Endothelial cell of umbilical vein (primary cell): Measurements from ENCODE around the gene SPRN. TPM values are rescaled to one million over a fixed set of nuclear protein-coding genes. Genes with fewer than 3 reads are reported as not detected.

Source experiments
- BruUV-seq: library from RNA; stranded (reverse); fragments of 400-500 nt; replicated peaks from 2 replicates; lab custom pipeline; 2021; lab: Mats Ljungman, UMichigan
- CTCF ChIA-PET: fragments of 300-600, 350-600 bp; sonication (Branson Sonifier 250); formaldehyde crosslinking; loops from one replicate; lab custom pipeline; 2021; ENCODE audit warnings: antibody characterized with exemption, inconsistent platforms; lab: Charles Lee
- POLR2A ChIA-PET: fragments of 300-600, 350-600 bp; sonication (Branson Sonifier 250); formaldehyde crosslinking; loops from one replicate; lab custom pipeline; 2021; ENCODE audit warnings: antibody characterized with exemption, inconsistent platforms; lab: Charles Lee
- DNase-seq: peaks from one replicate; pipeline ENCODE4 v3.0.0-alpha.2; 2011; ENCODE audit warnings: low read depth, low spot score
- FAIRE-seq: peaks from 2 replicates; lab custom pipeline; 2011; peaks lifted over from hg19 to GRCh38; lab: Jason Lieb, UNC
- H2AFZ ChIP-seq: 2 replicates; pipeline ENCODE4 v1.6.0; 2012; ENCODE audit warnings: low read depth, low read length, control low read depth, inconsistent platforms
- H3K27ac ChIP-seq: 2 replicates; pipeline ENCODE4 v1.5.1; 2011; ENCODE audit warnings: low read depth, mild to moderate bottlenecking, control low read depth, low read length, moderate library complexity; ENCODE audit not compliant: insufficient read depth
- H3K27me3 ChIP-seq, 2 experiments: 2 replicates each; pipeline versions ENCODE4 v1.6.0 to v1.6.1; 2011; ENCODE audit warnings: low read length in 2 of 2, mixed read lengths in 1 of 2; ENCODE audit not compliant: control insufficient read depth in 2 of 2, insufficient read depth in 2 of 2
- H3K36me3 ChIP-seq, 2 experiments: 2 replicates in 1 of 2; 3 replicates in 1 of 2; pipeline ENCODE4 v1.5.1; 2011; ENCODE audit warnings: low read length in 2 of 2, mild to moderate bottlenecking in 1 of 2, moderate library complexity in 1 of 2; ENCODE audit not compliant: control insufficient read depth in 2 of 2, insufficient read depth in 2 of 2; ENCODE audit errors: extremely low read depth in 1 of 2
- H3K4me1 ChIP-seq: 3 replicates; pipeline ENCODE4 v1.5.1; 2011; ENCODE audit warnings: mild to moderate bottlenecking, low read length; ENCODE audit not compliant: control insufficient read depth, insufficient read depth; ENCODE audit errors: extremely low read depth
- H3K4me2 ChIP-seq: 2 replicates; pipeline ENCODE4 v1.6.1; 2011; ENCODE audit warnings: low read length, control low read depth, mixed read lengths; ENCODE audit not compliant: insufficient read depth
- H3K4me3 ChIP-seq, 3 experiments: fragments of 200-600 bp in 1 of 3; sonication (generic), shearing (Covaris generic) in 1 of 3; replicated peaks in 1 of 3; 2 replicates each; pipeline ENCODE4 v1.5.1; 2011 to 2016; ENCODE audit warnings: control low read depth in 3 of 3, low read length in 3 of 3, mild to moderate bottlenecking in 2 of 3, inconsistent platforms in 1 of 3, low read depth in 1 of 3, moderate library complexity in 1 of 3; ENCODE audit not compliant: insufficient read depth in 1 of 3
- H3K79me2 ChIP-seq: 2 replicates; pipeline ENCODE4 v1.6.0; 2012; ENCODE audit warnings: low read length, inconsistent platforms; ENCODE audit not compliant: control insufficient read depth, insufficient read depth
- H3K9ac ChIP-seq: replicated peaks from 2 replicates; pipeline ENCODE3; 2011; ENCODE audit warnings: low read length, control low read depth; ENCODE audit not compliant: insufficient read depth; ENCODE audit errors: extremely low read depth
- H3K9me1 ChIP-seq: replicated peaks from 3 replicates; pipeline ENCODE4 v1.6.0; 2011; ENCODE audit warnings: mild to moderate bottlenecking, low read length; ENCODE audit not compliant: control insufficient read depth, insufficient read depth; ENCODE audit errors: extremely low read depth
- H3K9me3 ChIP-seq: replicated peaks from 2 replicates; pipeline ENCODE4 v1.5.1; 2012; ENCODE audit warnings: low read length, inconsistent platforms; ENCODE audit not compliant: control insufficient read depth, insufficient read depth
- H4K20me1 ChIP-seq: replicated peaks from 2 replicates; pipeline ENCODE3; 2011; ENCODE audit warnings: mild to moderate bottlenecking, low read length; ENCODE audit not compliant: control insufficient read depth, insufficient read depth; ENCODE audit errors: extremely low read depth
- EZH2 ChIP-seq: IDR thresholded peaks from 2 replicates; pipeline ENCODE4 v1.6.1; 2012; ENCODE audit warnings: borderline replicate concordance, low read depth, mild to moderate bottlenecking, moderate library complexity, low read length, inconsistent platforms; ENCODE audit not compliant: severe bottlenecking
- FOS ChIP-seq: IDR thresholded peaks from 2 replicates; pipeline ENCODE4 v1.6.1; 2011; ENCODE audit warnings: mild to moderate bottlenecking, low read length, moderate library complexity, borderline replicate concordance; ENCODE audit not compliant: insufficient read depth
- GATA2 ChIP-seq: IDR thresholded peaks from 2 replicates; pipeline ENCODE4 v1.7.0; 2011; ENCODE audit warnings: low read depth, mild to moderate bottlenecking, moderate library complexity, mixed read lengths, low read length; ENCODE audit not compliant: insufficient read length, insufficient read depth
- JUN ChIP-seq: IDR thresholded peaks from 2 replicates; pipeline ENCODE4 v1.6.1; 2011; ENCODE audit warnings: borderline replicate concordance, low read depth; ENCODE audit not compliant: insufficient read length, insufficient read depth
- MYC ChIP-seq: IDR thresholded peaks from one replicate; pipeline ENCODE4 v1.6.1; 2011; ENCODE audit warnings: mild to moderate bottlenecking, low read depth, low read length
- POLR2A ChIP-seq: IDR thresholded peaks from 2 replicates; pipeline ENCODE4 v1.6.1; 2012; ENCODE audit warnings: low read depth, mild to moderate bottlenecking, control low read depth, low read length
- POLR2AphosphoS5 ChIP-seq: IDR thresholded peaks from 2 replicates; pipeline ENCODE4 v1.6.1; 2012; ENCODE audit warnings: low read depth, mild to moderate bottlenecking, control low read depth, low read length, moderate library complexity; ENCODE audit not compliant: insufficient read depth
- dilution Hi-C: fragments of 300-500 bp; cut with MboI; formaldehyde crosslinking; loops from one replicate; pipeline ENCODE4 v1.15.0; 2019; ENCODE audit warnings: low sequenced_read_pairs; ENCODE audit not compliant: extremely low pct_ligation_motif_present
- intact Hi-C: fragments of 100-400 bp; cut with micrococcal nuclease; formaldehyde crosslinking; loops from one replicate; pipeline ENCODE4 v1.10.0; 2022
- microRNA-seq: library from miRNA; unstranded; fragments of <30 nt; microRNA quantifications from one replicate; pipeline ENCODE4 v1.2.0, GENCODE V29; 2021; ENCODE audit warnings: borderline number of aligned reads, borderline replicate concordance
- polyA plus RNA-seq, 4 experiments: library from polyadenylated mRNA; depleted of rRNA in 3 of 4; stranded (reverse) in 3 of 4; unstranded in 1 of 4; fragments of >200 nt; gene quantifications; 2 replicates each; pipeline versions ENCODE4 v1.2.1 to v1.2.3, GENCODE V29; 2011 to 2012; ENCODE audit warnings: missing spikeins in 1 of 4
- small RNA-seq: library from RNA; depleted of rRNA; stranded (forward); fragments of <200 nt; gene quantifications from one replicate; pipeline ENCODE3, GENCODE V24; 2012; ENCODE audit warnings: low replicate concordance, low read depth; ENCODE audit not compliant: insufficient read depth, insufficient read length
- total RNA-seq: library from RNA; stranded (reverse); gene quantifications from 2 replicates; pipeline ENCODE4 v1.2.3, GENCODE V29; 2021
- TF ChIP-seq, protein P1 (sequence below), 2 donors: IDR thresholded peaks; 1 replicate in 1 of 2; 2 replicates in 1 of 2; pipeline ENCODE4 v1.5.1; 2011; ENCODE audit warnings: low read length in 2 of 2, mild to moderate bottlenecking in 2 of 2, moderate library complexity in 2 of 2, control low read depth in 1 of 2, inconsistent platforms in 1 of 2, low read depth in 1 of 2; ENCODE audit not compliant: insufficient read depth in 1 of 2; ENCODE audit errors: extremely low read depth in 1 of 2
- TF ChIP-seq, protein P2 (sequence below): IDR thresholded peaks from 2 replicates; pipeline ENCODE4 v1.6.1; 2011; ENCODE audit not compliant: insufficient read depth, insufficient read length

The SPRN gene
- total and polyA plus RNA-seq, 2 donors (not counting 3 experiments of a cell fraction or from before 2014, with no cell fraction given), result 0.13 TPM; not detected in 1

DNA sequence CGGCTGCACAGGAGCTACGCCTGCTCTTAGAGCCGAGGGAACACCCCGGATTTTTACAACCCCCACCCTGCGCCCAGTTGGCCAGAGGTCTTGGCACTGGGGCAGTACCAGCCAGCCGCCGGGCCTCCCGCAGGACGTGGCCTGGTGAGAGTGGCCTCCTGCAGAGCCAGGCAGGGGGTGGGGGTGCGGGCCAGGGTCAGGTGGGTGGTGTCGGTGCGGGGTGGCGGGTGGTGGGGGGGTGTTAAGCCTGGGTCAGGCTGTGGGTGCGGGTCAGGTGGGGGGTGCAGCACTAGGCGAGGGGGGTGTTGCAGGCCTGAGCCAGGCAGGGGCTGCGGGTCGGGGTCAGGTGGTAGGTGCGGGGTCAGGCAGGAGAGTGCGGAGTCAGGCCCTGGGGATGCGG is 51.9 kb downstream of the SPRN start:
- TF ChIP-seq, protein P1, sequence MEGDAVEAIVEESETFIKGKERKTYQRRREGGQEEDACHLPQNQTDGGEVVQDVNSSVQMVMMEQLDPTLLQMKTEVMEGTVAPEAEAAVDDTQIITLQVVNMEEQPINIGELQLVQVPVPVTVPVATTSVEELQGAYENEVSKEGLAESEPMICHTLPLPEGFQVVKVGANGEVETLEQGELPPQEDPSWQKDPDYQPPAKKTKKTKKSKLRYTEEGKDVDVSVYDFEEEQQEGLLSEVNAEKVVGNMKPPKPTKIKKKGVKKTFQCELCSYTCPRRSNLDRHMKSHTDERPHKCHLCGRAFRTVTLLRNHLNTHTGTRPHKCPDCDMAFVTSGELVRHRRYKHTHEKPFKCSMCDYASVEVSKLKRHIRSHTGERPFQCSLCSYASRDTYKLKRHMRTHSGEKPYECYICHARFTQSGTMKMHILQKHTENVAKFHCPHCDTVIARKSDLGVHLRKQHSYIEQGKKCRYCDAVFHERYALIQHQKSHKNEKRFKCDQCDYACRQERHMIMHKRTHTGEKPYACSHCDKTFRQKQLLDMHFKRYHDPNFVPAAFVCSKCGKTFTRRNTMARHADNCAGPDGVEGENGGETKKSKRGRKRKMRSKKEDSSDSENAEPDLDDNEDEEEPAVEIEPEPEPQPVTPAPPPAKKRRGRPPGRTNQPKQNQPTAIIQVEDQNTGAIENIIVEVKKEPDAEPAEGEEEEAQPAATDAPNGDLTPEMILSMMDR (IDR thresholded peaks at IDR 0.05; ENCODE audit: extremely low read depth in 1 of 2, insufficient read depth in 1 of 2, low read depth in 1 of 2, low read length in 2 of 2), result no peak
- no peak for TF ChIP-seq GATA2
- TF ChIP-seq, protein P2, sequence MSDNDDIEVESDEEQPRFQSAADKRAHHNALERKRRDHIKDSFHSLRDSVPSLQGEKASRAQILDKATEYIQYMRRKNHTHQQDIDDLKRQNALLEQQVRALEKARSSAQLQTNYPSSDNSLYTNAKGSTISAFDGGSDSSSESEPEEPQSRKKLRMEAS, result no peak
- no peak for TF ChIP-seq MYC
- no peak for TF ChIP-seq EZH2
- no peak for TF ChIP-seq POLR2AphosphoS5
- no peak for TF ChIP-seq FOS
- no peak for TF ChIP-seq JUN
- no peak for TF ChIP-seq POLR2A
- H3K36me3 ChIP-seq, result peaks cover 2 to 20% of the 10 kb centered on the region in 2 experiments
- no TSS peak for BruUV-seq
- dilution Hi-C loops (no loop called here), intact Hi-C loops (loop anchor here (2.0 to 5.0 kb wide), 2 partner anchors 44 to 65 kb away; partner anchors contain the start of genes TUBGCP2 and ZNF511)
- H3K9me1 ChIP-seq, result no peaks in the 10 kb centered on the region
- H4K20me1 ChIP-seq, result no peaks in the 10 kb centered on the region
- FAIRE-seq, result no peak
- peak overlapping the region in 1 of 3 experiments; percentile 100 for H3K4me3 ChIP-seq
- CTCF ChIA-PET, result no interaction called here
- no peaks in the 10 kb centered on the region for H3K27me3 ChIP-seq
- H3K79me2 ChIP-seq, result peaks cover 2% of the 10 kb centered on the region
- no peak overlapping the region for H3K9ac ChIP-seq
- H3K27ac ChIP-seq, result no peak overlapping the region
- H3K9me3 ChIP-seq, result no peaks in the 10 kb centered on the region
- H3K4me2 ChIP-seq, result no peak overlapping the region
- H2AFZ ChIP-seq, result no peak overlapping the region
- POLR2A ChIA-PET, result no interaction called here
- H3K4me1 ChIP-seq, result peaks cover 7% of the 10 kb centered on the region
- DNase-seq, result no peak

Small RNA genes within 50 kb of the gene (microRNA-seq; reads per million reads assigned to microRNA genes)
- 3.1 reads per million for gene MIR3944

Small RNA genes within 50 kb of the gene (small RNA-seq; reads per million reads assigned to genes)
- gene AL360181.4 (not detected), gene MIR3944 (0.66 reads per million)

Other genes with a start within 250 kb of the SPRN start
- gene UTF1, start 194.4 kb downstream of the SPRN start, total RNA-seq, result not detected in 2 replicates
- gene UTF1, start 194.4 kb downstream of the SPRN start, polyA plus RNA-seq, result not detected in 2 replicates
- gene VENTX, start 186.8 kb downstream of the SPRN start, total RNA-seq, result not detected in 2 replicates
- not detected in 2 replicates for gene VENTX, start 186.8 kb downstream of the SPRN start, polyA plus RNA-seq
- 0.55 and 1.5 TPM in 2 replicates for gene ADAM8, start 147.8 kb downstream of the SPRN start, total RNA-seq
- 0.49 and 0.51 TPM in 2 replicates for gene ADAM8, start 147.8 kb downstream of the SPRN start, polyA plus RNA-seq
- 48.8 and 53.1 TPM in 2 replicates for gene TUBGCP2, start 115.8 kb downstream of the SPRN start, total RNA-seq
- 37.1 and 45.6 TPM in 2 replicates for gene TUBGCP2, start 115.8 kb downstream of the SPRN start, polyA plus RNA-seq
- 37.9 and 40.4 TPM in 2 replicates for gene ZNF511, start 115.7 kb downstream of the SPRN start, total RNA-seq
- 25.6 and 36.3 TPM in 2 replicates for gene ZNF511, start 115.7 kb downstream of the SPRN start, polyA plus RNA-seq
- not detected in 2 replicates for gene CALY, start 87.7 kb downstream of the SPRN start, total RNA-seq
- gene CALY, start 87.7 kb downstream of the SPRN start, polyA plus RNA-seq, result not detected in 2 replicates
- not detected in 2 replicates for gene PRAP1, start 77.3 kb downstream of the SPRN start, total RNA-seq
- not detected in 2 replicates for gene PRAP1, start 77.3 kb downstream of the SPRN start, polyA plus RNA-seq
- gene FUOM, start 66.6 kb downstream of the SPRN start, total RNA-seq, result 16.2 and 17.4 TPM in 2 replicates
- 33.9 and 39.0 TPM in 2 replicates for gene FUOM, start 66.6 kb downstream of the SPRN start, polyA plus RNA-seq
- gene ECHS1, start 51.3 kb downstream of the SPRN start, total RNA-seq, result 91.9 and 108 TPM in 2 replicates
- 41.8 and 46.2 TPM in 2 replicates for gene ECHS1, start 51.3 kb downstream of the SPRN start, polyA plus RNA-seq
- 2.6 and 5.6 TPM in 2 replicates for gene PAOX, start 45.4 kb downstream of the SPRN start, total RNA-seq
- 3.8 and 4.7 TPM in 2 replicates for gene PAOX, start 45.4 kb downstream of the SPRN start, polyA plus RNA-seq
- 60.2 and 66.5 TPM in 2 replicates for gene MTG1, start 30.5 kb downstream of the SPRN start, total RNA-seq
- 83.4 and 91.6 TPM in 2 replicates for gene MTG1, start 30.5 kb downstream of the SPRN start, polyA plus RNA-seq
- 1.0 and 1.1 TPM in 2 replicates for gene SCART1, start 29.3 kb upstream of the SPRN start, total RNA-seq
- 0.84 and 0.90 TPM in 2 replicates for gene SCART1, start 29.3 kb upstream of the SPRN start, polyA plus RNA-seq
- gene CYP2E1, start 102.7 kb upstream of the SPRN start, total RNA-seq, result not detected in 2 replicates
- gene CYP2E1, start 102.7 kb upstream of the SPRN start, polyA plus RNA-seq, result 0.08 and 0.21 TPM in 2 replicates
- gene SYCE1, start 141.0 kb upstream of the SPRN start, total RNA-seq, result not detected in 2 replicates
- gene SYCE1, start 141.0 kb upstream of the SPRN start, polyA plus RNA-seq, result not detected in 2 replicates
- gene FRG2B, start 202.2 kb upstream of the SPRN start, total RNA-seq, result not detected in 2 replicates
- gene FRG2B, start 202.2 kb upstream of the SPRN start, polyA plus RNA-seq, result not detected in 2 replicates